Nephron (organoid): Measurements from ENCODE around the gene ZBED4.

Experiments
- H3K27ac Mint-ChIP-seq, 3 experiments: 2 replicates each; pipeline ENCODE4 v1.8.0; 2020; ENCODE audit warnings: mixed read lengths in 3 of 3, mild to moderate bottlenecking in 2 of 3, moderate library complexity in 1 of 3
- H3K27me3 Mint-ChIP-seq: 2 replicates; pipeline ENCODE4 v1.8.0; 2021; ENCODE audit warnings: low read depth, mild to moderate bottlenecking, moderate library complexity, mixed read lengths
- H3K36me3 Mint-ChIP-seq: 2 replicates; pipeline ENCODE4 v1.8.0; 2020; ENCODE audit warnings: low read depth, mixed read lengths
- H3K4me1 Mint-ChIP-seq: 2 replicates; pipeline ENCODE4 v1.8.0; 2020; ENCODE audit warnings: mixed read lengths
- H3K4me3 Mint-ChIP-seq, 3 experiments: 2 replicates each; pipeline ENCODE4 v1.8.0; 2020; ENCODE audit warnings: mild to moderate bottlenecking in 3 of 3, mixed read lengths in 3 of 3, moderate library complexity in 2 of 3
- H3K9me3 Mint-ChIP-seq: 2 replicates; pipeline ENCODE4 v1.8.0; 2020; ENCODE audit warnings: mixed read lengths
- TF ChIP-seq, protein P1 (sequence below), 3 experiments: fragments of 200-600 bp; sonication (generic); IDR thresholded peaks; one replicate each; pipeline ENCODE4 v1.5.0; 2021; ENCODE audit warnings: antibody characterized with exemption in 3 of 3; ENCODE audit not compliant: unreplicated experiment in 3 of 3

Gene ZBED4

DNA sequence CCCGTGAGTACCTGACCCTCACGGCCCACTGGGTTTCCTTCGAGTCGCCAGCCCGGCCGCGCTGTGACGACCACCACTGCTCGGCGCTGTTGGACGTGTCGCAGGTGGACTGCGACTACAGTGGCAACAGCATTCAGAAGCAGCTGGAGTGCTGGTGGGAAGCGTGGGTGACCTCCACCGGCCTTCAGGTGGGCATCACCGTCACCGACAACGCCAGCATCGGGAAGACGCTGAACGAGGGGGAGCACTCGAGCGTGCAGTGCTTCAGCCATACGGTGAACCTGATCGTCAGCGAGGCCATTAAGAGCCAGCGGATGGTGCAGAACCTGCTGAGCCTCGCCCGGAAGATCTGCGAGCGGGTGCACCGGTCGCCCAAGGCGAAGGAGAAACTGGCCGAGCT is 32.2 kb downstream of the ZBED4 start:
- Mint-ChIP-seq H3K9me3 (peaks cover 57% of the 10 kb centered on the region), H3K4me3 (no peak overlapping the region), H3K4me1 (peaks cover 11% of the 10 kb centered on the region), H3K27me3 (no peaks in the 10 kb centered on the region), H3K36me3 (peaks cover 96% of the 10 kb centered on the region), H3K27ac (no peak overlapping the region)
- TF ChIP-seq, protein P1, sequence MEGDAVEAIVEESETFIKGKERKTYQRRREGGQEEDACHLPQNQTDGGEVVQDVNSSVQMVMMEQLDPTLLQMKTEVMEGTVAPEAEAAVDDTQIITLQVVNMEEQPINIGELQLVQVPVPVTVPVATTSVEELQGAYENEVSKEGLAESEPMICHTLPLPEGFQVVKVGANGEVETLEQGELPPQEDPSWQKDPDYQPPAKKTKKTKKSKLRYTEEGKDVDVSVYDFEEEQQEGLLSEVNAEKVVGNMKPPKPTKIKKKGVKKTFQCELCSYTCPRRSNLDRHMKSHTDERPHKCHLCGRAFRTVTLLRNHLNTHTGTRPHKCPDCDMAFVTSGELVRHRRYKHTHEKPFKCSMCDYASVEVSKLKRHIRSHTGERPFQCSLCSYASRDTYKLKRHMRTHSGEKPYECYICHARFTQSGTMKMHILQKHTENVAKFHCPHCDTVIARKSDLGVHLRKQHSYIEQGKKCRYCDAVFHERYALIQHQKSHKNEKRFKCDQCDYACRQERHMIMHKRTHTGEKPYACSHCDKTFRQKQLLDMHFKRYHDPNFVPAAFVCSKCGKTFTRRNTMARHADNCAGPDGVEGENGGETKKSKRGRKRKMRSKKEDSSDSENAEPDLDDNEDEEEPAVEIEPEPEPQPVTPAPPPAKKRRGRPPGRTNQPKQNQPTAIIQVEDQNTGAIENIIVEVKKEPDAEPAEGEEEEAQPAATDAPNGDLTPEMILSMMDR (IDR thresholded peaks at IDR 0.05; ENCODE audit: unreplicated experiment in 3 of 3), result no peak

DNA sequence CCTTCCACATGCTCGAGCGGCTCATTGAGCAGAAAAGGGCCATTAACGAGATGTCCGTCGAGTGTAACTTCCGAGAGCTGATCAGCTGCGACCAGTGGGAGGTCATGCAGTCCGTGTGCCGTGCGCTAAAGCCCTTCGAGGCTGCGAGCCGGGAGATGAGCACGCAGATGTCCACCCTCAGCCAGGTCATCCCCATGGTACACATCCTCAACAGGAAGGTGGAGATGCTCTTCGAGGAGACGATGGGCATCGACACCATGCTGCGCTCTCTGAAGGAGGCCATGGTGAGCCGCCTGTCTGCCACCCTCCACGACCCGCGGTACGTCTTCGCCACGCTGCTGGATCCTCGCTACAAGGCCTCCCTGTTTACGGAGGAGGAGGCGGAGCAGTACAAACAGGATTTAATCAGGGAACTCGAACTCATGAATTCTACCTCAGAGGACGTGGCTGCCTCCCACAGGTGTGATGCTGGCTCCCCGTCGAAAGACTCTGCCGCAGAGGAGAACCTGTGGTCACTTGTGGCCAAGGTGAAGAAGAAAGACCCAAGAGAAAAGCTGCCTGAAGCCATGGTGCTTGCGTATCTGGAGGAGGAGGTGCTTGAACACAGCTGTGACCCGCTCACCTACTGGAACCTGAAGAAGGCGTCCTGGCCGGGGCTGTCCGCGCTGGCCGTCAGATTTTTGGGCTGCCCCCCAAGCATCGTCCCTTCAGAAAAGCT is 32.9 kb downstream of the ZBED4 start:
- peaks cover 11% of the 10 kb centered on the region for H3K4me1 Mint-ChIP-seq
- H3K27ac Mint-ChIP-seq, result no peak overlapping the region
- no peaks in the 10 kb centered on the region for H3K27me3 Mint-ChIP-seq
- no peak overlapping the region for H3K4me3 Mint-ChIP-seq
- peaks cover 61% of the 10 kb centered on the region for H3K9me3 Mint-ChIP-seq
- peaks cover 99% of the 10 kb centered on the region for H3K36me3 Mint-ChIP-seq
- TF ChIP-seq, protein P1 (IDR thresholded peaks at IDR 0.05; ENCODE audit: unreplicated experiment in 3 of 3), result no peak

DNA sequence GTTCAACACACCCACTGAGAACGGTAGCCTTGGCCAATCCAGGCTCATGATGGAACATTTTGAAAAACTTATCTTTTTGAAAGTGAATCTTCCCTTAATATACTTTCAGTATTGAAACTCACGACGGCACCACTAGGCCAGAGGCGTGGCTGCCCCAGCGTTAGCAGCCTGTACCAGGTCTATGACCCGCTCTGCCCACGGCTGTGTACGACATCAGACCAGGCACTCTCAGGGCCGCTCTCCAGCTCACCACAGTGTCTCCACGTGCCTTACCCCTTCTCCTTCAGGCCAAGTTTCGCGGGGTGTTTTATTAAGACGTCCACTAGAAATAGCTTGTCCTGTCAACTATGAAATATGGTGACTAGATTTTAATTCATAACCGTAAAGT is 33.4 kb downstream of the ZBED4 start:
- Mint-ChIP-seq H3K36me3 (peaks cover 99% of the 10 kb centered on the region), H3K27me3 (no peaks in the 10 kb centered on the region), H3K9me3 (peaks cover 59% of the 10 kb centered on the region), H3K4me1 (peaks cover 11% of the 10 kb centered on the region), H3K4me3 (no peak overlapping the region), H3K27ac (no peak overlapping the region)
- TF ChIP-seq, protein P1 (IDR thresholded peaks at IDR 0.05; ENCODE audit: unreplicated experiment in 3 of 3), result no peak

DNA sequence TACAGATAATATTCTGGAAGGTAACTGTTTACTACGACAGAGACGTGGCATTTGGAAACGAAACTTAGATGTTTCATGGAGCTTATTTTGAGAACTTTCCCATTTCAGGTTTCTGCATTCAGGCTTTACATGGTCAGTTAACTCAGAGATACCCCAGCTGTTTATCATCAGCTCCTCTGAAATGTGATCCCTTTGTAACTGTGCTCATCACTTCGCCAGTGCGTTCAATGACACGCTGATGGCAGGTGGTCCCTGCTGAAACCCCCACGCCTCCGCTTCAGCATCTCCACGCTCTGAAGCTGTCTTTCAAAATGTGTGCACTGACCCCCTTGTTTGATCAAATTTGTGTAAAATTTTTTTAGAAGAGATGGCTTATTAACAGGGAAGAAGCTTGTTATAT is 34.1 kb downstream of the ZBED4 start:
- Mint-ChIP-seq H3K27me3 (no peaks in the 10 kb centered on the region), H3K36me3 (peaks cover 100% of the 10 kb centered on the region), H3K9me3 (peaks cover 54% of the 10 kb centered on the region), H3K4me1 (peaks cover 11% of the 10 kb centered on the region), H3K4me3 (no peak overlapping the region), H3K27ac (no peak overlapping the region)
- TF ChIP-seq, protein P1 (IDR thresholded peaks at IDR 0.05; ENCODE audit: unreplicated experiment in 3 of 3), result no peak

DNA sequence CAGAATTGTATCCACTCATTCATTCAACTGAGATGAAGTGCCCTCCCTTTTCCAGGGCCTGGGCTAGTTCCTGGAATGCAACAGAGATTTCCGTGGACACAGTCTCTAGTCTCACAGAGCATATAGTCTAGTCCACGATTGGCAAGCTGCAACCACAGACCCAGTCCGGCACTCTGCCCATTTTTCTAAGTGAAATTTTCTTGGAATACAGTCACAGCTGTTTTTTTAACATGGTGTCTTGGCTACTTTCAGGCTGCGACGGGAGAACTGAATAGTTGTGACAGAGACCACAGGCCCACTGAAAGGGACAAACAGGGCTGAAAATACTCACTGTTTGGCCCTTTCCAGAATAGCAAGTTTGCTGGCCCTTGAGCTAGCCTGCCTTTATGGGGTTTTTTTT is 35.4 kb downstream of the ZBED4 start:
- Mint-ChIP-seq H3K4me3 (no peak overlapping the region), H3K36me3 (peaks cover 100% of the 10 kb centered on the region), H3K9me3 (peaks cover 53% of the 10 kb centered on the region), H3K4me1 (peaks cover 11% of the 10 kb centered on the region), H3K27me3 (no peaks in the 10 kb centered on the region), H3K27ac (no peak overlapping the region)
- TF ChIP-seq, protein P1 (IDR thresholded peaks at IDR 0.05; ENCODE audit: unreplicated experiment in 3 of 3), result no peak
